Esophagus muscularis mucosa (tissue), 4 donors: ENCODE results near the gene CXXC5. TPM values are rescaled to one million over a fixed set of nuclear protein-coding genes. Genes with fewer than 3 reads are reported as not detected.

Experiments
- DNase-seq: peaks from one replicate; pipeline ENCODE4 v3.0.0-alpha.2; 2017; ENCODE audit errors: extremely low spot score
- H3K27ac ChIP-seq, 4 donors: fragments of 200-600 bp; sonication (generic); replicated peaks in 1 of 4; 1 replicate in 3 of 4; 2 replicates in 1 of 4; pipeline ENCODE4 v1.5.1; 2016 to 2019; ENCODE audit warnings: mild to moderate bottlenecking in 1 of 4
- H3K27me3 ChIP-seq, 4 donors: fragments of 200-600 bp; sonication (generic); one replicate each; pipeline versions ENCODE4 v1.5.1 to v1.6.0; 2016 to 2019
- H3K36me3 ChIP-seq, 4 donors: fragments of 200-600 bp; sonication (generic); one replicate each; pipeline ENCODE4 v1.5.1; 2016 to 2019
- H3K4me1 ChIP-seq, 4 donors: fragments of 200-600 bp; sonication (generic); one replicate each; pipeline ENCODE4 v1.5.1; 2016 to 2019
- H3K4me3 ChIP-seq, 4 donors: fragments of 200-600 bp; sonication (generic); 1 replicate in 2 of 4; 2 replicates in 2 of 4; pipeline ENCODE4 v1.5.1; 2016 to 2019; ENCODE audit warnings: mild to moderate bottlenecking in 4 of 4, moderate library complexity in 1 of 4
- H3K9me3 ChIP-seq, 4 donors: fragments of 200-600 bp; sonication (generic); 1 replicate in 3 of 4; 2 replicates in 1 of 4; pipeline ENCODE4 v1.5.1; 2016 to 2019
- CTCF ChIP-seq, 3 experiments: fragments of 200-600 bp in 2 of 3; fragments of 450-650 bp in 1 of 3; sonication (generic) in 2 of 3; IDR thresholded peaks; one replicate each; pipeline ENCODE4 v1.5.1; 2017 to 2019; ENCODE audit warnings: antibody characterized with exemption in 3 of 3, mild to moderate bottlenecking in 2 of 3, moderate library complexity in 1 of 3
- EP300 ChIP-seq: sonication (generic); formaldehyde crosslinking; IDR thresholded peaks from one replicate; pipeline ENCODE4 v1.6.1; 2017; ENCODE audit warnings: antibody characterized with exemption
- POLR2A ChIP-seq: fragments of 450-650 bp; IDR thresholded peaks from one replicate; pipeline ENCODE4 v1.6.1; 2017; ENCODE audit warnings: antibody characterized with exemption, moderate library complexity, mild to moderate bottlenecking, low read depth
- POLR2AphosphoS5 ChIP-seq, 2 donors: sonication (generic); formaldehyde crosslinking; IDR thresholded peaks; one replicate each; pipeline ENCODE4 v1.6.1; 2017; ENCODE audit warnings: antibody characterized with exemption in 2 of 2
- WGBS: methylation state at CpG from one replicate; pipeline ENCODE4 v1.1.5; 2018; 5-methylcytosine and 5-hydroxymethylcytosine counted together
- intact Hi-C: fragments of 100-400 bp; cut with DNase I; formaldehyde crosslinking; loops from one replicate; pipeline ENCODE4 v1.15.1; 2023
- total RNA-seq, 4 donors: library from RNA; depleted of rRNA; stranded (reverse); fragments of >200 nt; gene quantifications; one replicate each; pipeline versions ENCODE4 v1.1.0 to v1.2.1, GENCODE V29; 2016

The CXXC5 gene
- total RNA-seq, 4 donors from 2014 or later: 22.0 to 32.4 (median 27.8) TPM

GRCh38 chr5:139664727-139665351, 16.7 kb downstream of the CXXC5 start:
- no peak for TF ChIP-seq EP300
- TF ChIP-seq CTCF (IDR thresholded peaks at IDR 0.05): no peak
- no peak for TF ChIP-seq POLR2AphosphoS5 (IDR thresholded peaks at IDR 0.05)
- TF ChIP-seq POLR2A: no peak

GRCh38 chr5:139665626-139666025, 17.5 kb downstream of the CXXC5 start:
- Histone ChIP-seq H3K27me3 (peaks cover 0 to 5% (median 0%) of the 10 kb centered on the region in 4 donors), H3K4me1 (peaks cover 84 to 98% (median 93%) of the 10 kb centered on the region in 4 donors), H3K27ac (peak overlapping the region; percentile 91 to 95 (median 94)), H3K4me3 (no peak overlapping the region), H3K36me3 (no peaks in the 10 kb centered on the region), H3K9me3 (no peaks in the 10 kb centered on the region)
- intact Hi-C loops: no loop called here
- no peak for DNase-seq
- TF ChIP-seq POLR2AphosphoS5 (IDR thresholded peaks at IDR 0.05) (no peak), CTCF (IDR thresholded peaks at IDR 0.05) (no peak), POLR2A (no peak), EP300 (no peak)
- WGBS: 92% methylated on average over 11 of the region's 11 CpGs

More at GRCh38 chr5:139664727-139665351, 16.7 kb downstream of the CXXC5 start:
- WGBS: 81% methylated on average over 15 of the region's 15 CpGs
- no peak overlapping the region for H3K4me3 ChIP-seq
- DNase-seq: no peak
- no peaks in the 10 kb centered on the region for H3K36me3 ChIP-seq
- intact Hi-C loops: no loop called here
- H3K9me3 ChIP-seq: no peaks in the 10 kb centered on the region
- H3K27me3 ChIP-seq: peaks cover 0 to 5% (median 0%) of the 10 kb centered on the region in 4 donors
- peaks cover 84 to 98% (median 93%) of the 10 kb centered on the region in 4 donors for H3K4me1 ChIP-seq
- H3K27ac ChIP-seq: peak overlapping the region; percentile 91 to 95 (median 94)

DNA sequence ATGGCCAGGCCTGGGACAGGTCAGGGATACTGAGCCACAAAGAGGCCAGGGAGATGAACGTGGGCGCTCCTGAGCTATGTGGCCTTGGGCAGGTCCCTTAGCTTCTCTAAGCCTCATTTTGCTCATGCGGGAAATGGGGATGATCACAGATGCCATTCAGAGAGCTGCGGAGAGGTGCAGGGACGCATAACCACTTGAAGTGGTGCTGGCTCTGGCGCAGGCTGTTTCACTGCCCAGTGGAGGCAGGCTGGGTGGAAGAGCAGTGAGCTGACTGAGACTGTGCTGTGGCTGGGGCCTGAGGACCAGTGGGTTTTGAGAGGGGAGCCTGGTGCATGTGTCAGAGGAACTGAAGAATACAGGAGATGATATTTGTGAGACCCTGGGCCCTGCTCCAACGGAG, 18.4 kb downstream of the CXXC5 start:
- Histone ChIP-seq H3K27ac (peak overlapping the region; percentile 91 to 95 (median 94)), H3K36me3 (no peaks in the 10 kb centered on the region), H3K4me1 (peaks cover 84 to 98% (median 93%) of the 10 kb centered on the region in 4 donors), H3K4me3 (no peak overlapping the region), H3K9me3 (no peaks in the 10 kb centered on the region), H3K27me3 (no peaks in the 10 kb centered on the region)
- WGBS: 89% methylated on average over 7 of the region's 7 CpGs
- intact Hi-C loops: no loop called here
- TF ChIP-seq EP300 (no peak), CTCF (IDR thresholded peaks at IDR 0.05) (no peak), POLR2A (no peak), POLR2AphosphoS5 (IDR thresholded peaks at IDR 0.05) (no peak)
- DNase-seq: no peak

GRCh38 chr5:139667001-139667729, 19.0 kb downstream of the CXXC5 start:
- 73% methylated on average over 1 of the region's 2 CpGs for WGBS
- TF ChIP-seq CTCF (IDR thresholded peaks at IDR 0.05): no peak
- Histone ChIP-seq H3K9me3 (no peaks in the 10 kb centered on the region), H3K36me3 (no peaks in the 10 kb centered on the region), H3K27me3 (no peaks in the 10 kb centered on the region), H3K27ac (peak overlapping the region; percentile 91 to 95 (median 94)), H3K4me1 (peaks cover 84 to 98% (median 93%) of the 10 kb centered on the region in 4 donors), H3K4me3 (peak overlapping the region; percentile 57 to 63 (median 60))
- DNase-seq: no peak
- intact Hi-C loops: no loop called here
